HG03442 (cell line): ENCODE measurements around the gene SEMA6B.

Experiments
- ATAC-seq: cut with Tn5 transposase; IDR thresholded peaks from one replicate; pipeline ENCODE4 v1.9.1; 2021; ENCODE audit warnings: mild to moderate bottlenecking, moderate library complexity; ENCODE audit not compliant: unreplicated experiment

Gene SEMA6B

DNA sequence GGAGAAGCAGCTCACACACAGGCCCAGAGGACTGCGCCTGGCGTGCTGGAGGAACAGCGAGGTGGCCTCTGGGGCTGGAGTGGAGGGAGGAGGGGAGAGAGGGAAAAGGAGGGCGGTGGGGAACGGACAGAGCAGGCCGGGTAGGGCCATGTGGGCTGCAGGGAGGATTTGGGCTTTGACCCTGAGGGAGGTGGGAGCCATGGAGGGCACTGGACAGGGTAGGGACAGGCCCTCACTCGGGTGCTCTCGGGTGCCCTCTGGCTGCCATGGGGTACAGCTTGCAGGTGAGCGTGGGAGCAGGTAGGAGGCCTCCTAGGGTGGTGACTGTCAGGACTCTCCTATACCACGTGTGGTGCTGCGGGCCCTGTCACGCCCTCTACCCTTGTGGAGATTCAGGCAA, 64.0 kb downstream of the SEMA6B start:
- ATAC-seq: no peak

- no peak for ATAC-seq
Measured at GRCh38 chr19:4494691-4495064, 64.8 kb downstream of the SEMA6B start.

DNA sequence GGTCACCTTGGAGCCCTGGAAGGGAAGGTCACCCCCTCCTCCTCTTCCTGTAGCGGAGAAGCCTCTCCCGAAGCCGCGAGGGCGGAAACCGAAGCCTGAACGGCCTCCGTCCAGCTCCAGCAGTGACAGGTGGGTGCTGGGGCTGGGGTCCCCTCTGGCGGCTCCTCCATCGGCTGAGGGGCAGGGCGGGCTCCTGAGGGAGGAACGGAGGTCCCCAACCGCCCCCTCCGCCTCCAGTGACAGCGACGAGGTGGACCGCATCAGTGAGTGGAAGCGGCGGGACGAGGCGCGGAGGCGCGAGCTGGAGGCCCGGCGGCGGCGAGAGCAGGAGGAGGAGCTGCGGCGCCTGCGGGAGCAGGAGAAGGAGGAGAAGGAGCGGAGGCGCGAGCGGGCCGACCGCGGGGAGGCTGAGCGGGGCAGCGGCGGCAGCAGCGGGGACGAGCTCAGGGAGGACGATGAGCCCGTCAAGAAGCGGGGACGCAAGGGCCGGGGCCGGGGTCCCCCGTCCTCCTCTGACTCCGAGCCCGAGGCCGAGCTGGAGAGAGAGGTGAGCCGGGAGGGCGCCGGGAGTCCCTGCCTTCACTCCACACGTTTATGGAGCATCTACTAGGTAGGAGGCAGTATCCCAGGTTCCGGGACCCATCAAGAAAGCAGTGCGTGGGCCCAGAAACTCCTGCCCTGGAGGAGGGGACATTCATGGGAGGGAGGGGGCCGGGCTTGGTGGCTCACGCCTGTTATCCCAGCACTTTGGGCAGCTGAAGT, 65.4 kb downstream of the SEMA6B start:
- no peak for ATAC-seq

DNA sequence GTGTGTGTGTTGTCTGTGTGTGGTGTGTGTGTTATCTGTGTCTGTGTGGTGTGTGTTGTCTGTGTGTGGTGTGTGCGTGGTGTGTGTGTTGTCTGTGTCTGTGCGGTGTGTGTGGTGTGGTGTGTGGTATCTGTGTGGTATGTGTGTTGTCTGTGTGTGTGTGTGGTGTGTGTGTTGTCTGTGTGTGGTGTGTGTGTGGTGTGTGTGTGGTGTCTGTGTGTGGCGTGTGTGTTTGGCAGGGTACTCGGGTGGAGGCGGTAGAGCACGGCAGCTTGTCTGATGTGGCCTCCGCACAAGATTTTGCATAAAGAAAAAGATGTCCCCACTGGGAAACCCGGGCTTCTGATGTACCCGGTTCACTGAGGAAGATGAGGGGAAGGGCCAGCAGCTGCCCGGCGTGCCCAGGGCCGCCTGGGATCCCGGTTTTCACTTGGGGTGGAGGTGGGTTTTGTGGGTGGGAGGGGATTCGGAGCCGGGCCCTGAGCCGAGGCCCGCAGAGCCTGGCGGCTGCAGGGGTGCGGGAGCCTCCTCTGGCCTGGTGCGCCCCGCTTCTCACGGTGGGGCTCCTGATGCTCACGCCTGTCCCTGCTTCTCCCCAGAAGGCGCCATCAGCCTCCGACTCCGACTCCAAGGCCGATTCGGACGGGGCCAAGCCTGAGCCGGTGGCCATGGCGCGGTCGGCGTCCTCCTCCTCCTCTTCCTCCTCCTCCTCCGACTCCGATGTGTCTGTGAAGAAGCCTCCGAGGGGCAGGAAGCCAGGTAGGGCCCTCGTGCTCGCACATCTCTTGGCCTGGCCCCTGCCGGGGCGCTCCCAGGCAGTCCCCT, 66.2 kb downstream of the SEMA6B start:
- no peak for ATAC-seq
